A549 (cell line): ENCODE results near the gene PRKACG. TPM values are rescaled to one million over a fixed set of nuclear protein-coding genes. Genes with fewer than 3 reads are reported as not detected.

Experiments used
- ATAC-seq, 2 experiments: fragments of 200-7000 bp in 1 of 2; fragments of >200 bp in 1 of 2; cut with Nextera tagmentation in 1 of 2; cut with Tn5 transposase in 1 of 2; 3 replicates each; pipeline versions ENCODE4 v1.8.0 to v1.9.1; 2018 to 2020; ENCODE audit warnings: mild to moderate bottlenecking in 1 of 2, moderate library complexity in 1 of 2
- CTCF ChIA-PET: fragments of 300-600 bp; sonication (Branson Sonifier 250); formaldehyde crosslinking; extraction: SDS; loops from one replicate; lab custom pipeline; 2021; ENCODE audit warnings: antibody characterized with exemption, inconsistent platforms; lab: Yijun Ruan, JAX
- POLR2A ChIA-PET: fragments of 350-600 bp; formaldehyde crosslinking; extraction: SDS; loops from one replicate; lab custom pipeline; 2021; ENCODE audit warnings: antibody characterized with exemption, inconsistent platforms; lab: Yijun Ruan, JAX
- DNase-seq, 2 experiments: peaks; one replicate each; pipeline versions ENCODE4 v3.0.0 to v3.0.0-alpha.2; 2011 to 2016; ENCODE audit warnings: low read depth in 1 of 2, low spot score in 1 of 2
- FAIRE-seq: peaks from 2 replicates; lab custom pipeline; 2011; peaks lifted over from hg19 to GRCh38; lab: Jason Lieb, UNC
- H3K27ac ChIP-seq, 2 experiments: fragments of >200 bp; sonication (Bioruptor Twin); formaldehyde crosslinking; 3 replicates each; pipeline ENCODE4 v1.5.1; 2016 to 2017
- H3K4me1 ChIP-seq: fragments of >200 bp; sonication (Bioruptor Twin); formaldehyde crosslinking; 3 replicates; pipeline ENCODE4 v1.6.1; 2016
- H3K4me2 ChIP-seq: fragments of >200 bp; sonication (Bioruptor Twin); formaldehyde crosslinking; 3 replicates; pipeline ENCODE4 v1.6.1; 2016
- H3K4me3 ChIP-seq: fragments of >200 bp; sonication (Bioruptor Twin); formaldehyde crosslinking; 3 replicates; pipeline ENCODE4 v1.5.1; 2016
- H3K9me3 ChIP-seq: fragments of >200 bp; sonication (Bioruptor Twin); formaldehyde crosslinking; 3 replicates; pipeline ENCODE4 v1.6.1; 2016
- CBX2 ChIP-seq: fragments of 200-600 bp; sonication (generic); IDR thresholded peaks from 2 replicates; pipeline ENCODE4 v1.6.1; 2016; ENCODE audit warnings: low read depth, mild to moderate bottlenecking, borderline replicate concordance
- CEBPB ChIP-seq, 2 experiments: fragments of >200 bp in 1 of 2; sonication (Bioruptor Twin) in 1 of 2; formaldehyde crosslinking in 1 of 2; IDR thresholded peaks; 2 replicates each; pipeline ENCODE4 v1.6.1; 2012 to 2016
- CHD4 ChIP-seq: fragments of 200-600 bp; sonication (generic); IDR thresholded peaks from 2 replicates; pipeline ENCODE4 v1.6.1; 2016; ENCODE audit warnings: antibody characterized with exemption, mild to moderate bottlenecking, borderline replicate concordance
- ESRRA ChIP-seq: fragments of 150-350 bp; IDR thresholded peaks from 2 replicates; pipeline ENCODE4 v1.6.1; 2014; ENCODE audit warnings: mild to moderate bottlenecking, low read length, borderline replicate concordance
- FOSB ChIP-seq: fragments of 250-450 bp; sonication (Bioruptor Pico); IDR thresholded peaks from 2 replicates; pipeline ENCODE4 v1.5.0; 2020; ENCODE audit warnings: mild to moderate bottlenecking, moderate library complexity
- FOSL2 ChIP-seq, 2 experiments: fragments of 450-650 bp in 1 of 2; fragments of >200 bp in 1 of 2; sonication (Bioruptor Twin) in 1 of 2; formaldehyde crosslinking; IDR thresholded peaks; 2 replicates each; pipeline versions ENCODE4 v1.5.0 to v1.6.1; 2016 to 2020; ENCODE audit warnings: mild to moderate bottlenecking in 1 of 2, moderate library complexity in 1 of 2
- GATA3 ChIP-seq: IDR thresholded peaks from 2 replicates; pipeline ENCODE4 v1.6.1; 2012; ENCODE audit warnings: borderline replicate concordance
- HDAC2 ChIP-seq: fragments of 200-600 bp; sonication (generic); IDR thresholded peaks from 2 replicates; pipeline ENCODE4 v1.6.1; 2016
- KDM1A ChIP-seq: fragments of 200-600 bp; sonication (generic); IDR thresholded peaks from 2 replicates; pipeline ENCODE4 v1.6.1; 2016; ENCODE audit warnings: low read depth, mild to moderate bottlenecking
- MAZ ChIP-seq: fragments of 150-350 bp; IDR thresholded peaks from 2 replicates; pipeline ENCODE4 v1.6.1; 2014; ENCODE audit warnings: antibody characterized with exemption, low read depth, low read length, borderline replicate concordance
- MYC ChIP-seq: IDR thresholded peaks from 2 replicates; pipeline ENCODE4 v1.6.1; 2012; ENCODE audit warnings: mild to moderate bottlenecking, inconsistent platforms, low read length, improper control_type of control experiment, borderline replicate concordance
- NFE2L2 ChIP-seq: fragments of 150-350 bp; conservative IDR thresholded peaks from 2 replicates; pipeline ENCODE4 v1.6.1; 2014; ENCODE audit warnings: low read length
- NPAS2 ChIP-seq: fragments of 250-450 bp; sonication (Bioruptor Pico); IDR thresholded peaks from 2 replicates; pipeline ENCODE4 v1.8.0; 2022; ENCODE audit warnings: mild to moderate bottlenecking, moderate library complexity, borderline replicate concordance
- RCOR1 ChIP-seq: fragments of 150-350 bp; IDR thresholded peaks from 2 replicates; pipeline ENCODE4 v1.6.1; 2014; ENCODE audit warnings: antibody characterized with exemption, low read length, low read depth
- SREBF2 ChIP-seq: fragments of 450-650 bp; IDR thresholded peaks from 2 replicates; pipeline ENCODE4 v1.6.1; 2014; ENCODE audit warnings: mild to moderate bottlenecking, moderate library complexity
- TFCP2L1 ChIP-seq: fragments of 250-450 bp; sonication (Bioruptor Pico); IDR thresholded peaks from 2 replicates; pipeline ENCODE4 v1.5.0; 2021; ENCODE audit warnings: mild to moderate bottlenecking
- WGBS: methylation state at CpG from one replicate; pipeline ENCODE4 v1.1.6; 2017; ENCODE audit errors: missing lambda C conversion rate; 5-methylcytosine and 5-hydroxymethylcytosine counted together
- polyA plus RNA-seq, 4 experiments: library from polyadenylated mRNA; depleted of rRNA in 3 of 4; stranded (reverse); fragments of >200 nt; fragmentation: RNase III in 1 of 4; extraction: RNeasy Plus Mini Kit Qiagen cat#74134 plus additional on column Dnase treatment in 1 of 4; gene quantifications; 2 replicates in 3 of 4; 3 replicates in 1 of 4; pipeline ENCODE4 v1.2.3, GENCODE V29; 2011 to 2017
- TF ChIP-seq, protein P1 (sequence below): IDR thresholded peaks from 2 replicates; pipeline ENCODE4 v1.6.1; 2012; ENCODE audit warnings: low read depth, borderline replicate concordance
- TF ChIP-seq, protein P2 (sequence below): fragments of >200 bp; sonication (Bioruptor Twin); formaldehyde crosslinking; IDR thresholded peaks from 3 replicates; pipeline ENCODE4 v1.6.1; 2016
- TF ChIP-seq, protein P3 (sequence below): IDR thresholded peaks from 2 replicates; pipeline ENCODE4 v1.6.1; 2012
- TF ChIP-seq, protein P4 (sequence below): fragments of >200 bp; sonication (Bioruptor Twin); formaldehyde crosslinking; IDR thresholded peaks from 3 replicates; pipeline ENCODE4 v1.5.1; 2016
- TF ChIP-seq, protein P5 (sequence below): fragments of 150-350 bp; IDR thresholded peaks from 2 replicates; pipeline ENCODE4 v1.6.1; 2014; ENCODE audit warnings: low read depth, mild to moderate bottlenecking, low read length
- TF ChIP-seq, protein P6 (sequence below): fragments of 450-650 bp; IDR thresholded peaks from 2 replicates; pipeline ENCODE4 v1.6.1; 2014; ENCODE audit warnings: antibody characterized with exemption

Gene PRKACG
- polyA plus RNA-seq, 2 of the 4 experiments (the other 2 are of a cell fraction): not detected

DNA sequence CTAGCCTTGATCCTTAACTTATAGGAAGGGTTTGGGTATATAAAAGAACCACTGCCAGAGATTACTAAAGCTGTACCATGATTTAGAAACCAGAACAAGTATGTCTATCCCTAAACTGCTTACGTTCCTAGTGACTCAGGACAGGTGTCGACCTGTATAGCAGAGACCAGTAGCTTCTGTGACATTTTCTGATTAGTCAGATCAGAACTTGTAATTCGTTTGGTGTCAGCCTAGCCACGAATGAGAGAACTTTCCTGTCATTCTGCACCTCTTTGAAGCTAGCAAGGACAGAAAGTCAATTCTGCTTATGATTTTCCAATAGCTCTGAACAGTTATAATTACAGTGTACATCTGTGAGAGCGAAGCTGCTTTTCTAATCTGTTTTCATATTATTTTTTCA is 39.5 kb downstream of the PRKACG start:
- no peaks in the 10 kb centered on the region for H3K9me3 ChIP-seq
- TF ChIP-seq KDM1A (no peak), HDAC2 (no peak), CBX2 (no peak), FOSL2 (IDR thresholded peaks at IDR 0.05) (no peak), FOSL2 (CRISPR knock-in tag; IDR thresholded peaks at IDR 0.05) (no peak), SREBF2 (no peak), TFCP2L1 (CRISPR knock-in tag) (no peak)
- TF ChIP-seq, protein P1, sequence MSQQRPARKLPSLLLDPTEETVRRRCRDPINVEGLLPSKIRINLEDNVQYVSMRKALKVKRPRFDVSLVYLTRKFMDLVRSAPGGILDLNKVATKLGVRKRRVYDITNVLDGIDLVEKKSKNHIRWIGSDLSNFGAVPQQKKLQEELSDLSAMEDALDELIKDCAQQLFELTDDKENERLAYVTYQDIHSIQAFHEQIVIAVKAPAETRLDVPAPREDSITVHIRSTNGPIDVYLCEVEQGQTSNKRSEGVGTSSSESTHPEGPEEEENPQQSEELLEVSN: no peak
- TF ChIP-seq, protein P2, sequence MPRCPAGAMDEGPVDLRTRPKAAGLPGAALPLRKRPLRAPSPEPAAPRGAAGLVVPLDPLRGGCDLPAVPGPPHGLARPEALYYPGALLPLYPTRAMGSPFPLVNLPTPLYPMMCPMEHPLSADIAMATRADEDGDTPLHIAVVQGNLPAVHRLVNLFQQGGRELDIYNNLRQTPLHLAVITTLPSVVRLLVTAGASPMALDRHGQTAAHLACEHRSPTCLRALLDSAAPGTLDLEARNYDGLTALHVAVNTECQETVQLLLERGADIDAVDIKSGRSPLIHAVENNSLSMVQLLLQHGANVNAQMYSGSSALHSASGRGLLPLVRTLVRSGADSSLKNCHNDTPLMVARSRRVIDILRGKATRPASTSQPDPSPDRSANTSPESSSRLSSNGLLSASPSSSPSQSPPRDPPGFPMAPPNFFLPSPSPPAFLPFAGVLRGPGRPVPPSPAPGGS: no peak
- TF ChIP-seq, protein P3, sequence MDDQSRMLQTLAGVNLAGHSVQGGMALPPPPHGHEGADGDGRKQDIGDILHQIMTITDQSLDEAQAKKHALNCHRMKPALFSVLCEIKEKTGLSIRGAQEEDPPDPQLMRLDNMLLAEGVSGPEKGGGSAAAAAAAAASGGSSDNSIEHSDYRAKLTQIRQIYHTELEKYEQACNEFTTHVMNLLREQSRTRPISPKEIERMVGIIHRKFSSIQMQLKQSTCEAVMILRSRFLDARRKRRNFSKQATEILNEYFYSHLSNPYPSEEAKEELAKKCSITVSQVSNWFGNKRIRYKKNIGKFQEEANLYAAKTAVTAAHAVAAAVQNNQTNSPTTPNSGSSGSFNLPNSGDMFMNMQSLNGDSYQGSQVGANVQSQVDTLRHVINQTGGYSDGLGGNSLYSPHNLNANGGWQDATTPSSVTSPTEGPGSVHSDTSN: no peak
- DNase-seq (no peak), ATAC-seq (no peak), FAIRE-seq (no peak)
- no peak overlapping the region for H3K27ac ChIP-seq
- H3K4me3 ChIP-seq: no peak overlapping the region
- POLR2A ChIA-PET: no interaction called here
- CTCF ChIA-PET: interaction anchor here (1.1 to 1.2 kb wide), 3 partner anchors 25 to 77 kb away, joined by 3 read pairs; no protein-coding TSS in a partner anchor
- WGBS: 35% methylated on average over 5 of the region's 5 CpGs
- no peaks in the 10 kb centered on the region for H3K4me1 ChIP-seq
- H3K4me2 ChIP-seq: no peak overlapping the region

DNA sequence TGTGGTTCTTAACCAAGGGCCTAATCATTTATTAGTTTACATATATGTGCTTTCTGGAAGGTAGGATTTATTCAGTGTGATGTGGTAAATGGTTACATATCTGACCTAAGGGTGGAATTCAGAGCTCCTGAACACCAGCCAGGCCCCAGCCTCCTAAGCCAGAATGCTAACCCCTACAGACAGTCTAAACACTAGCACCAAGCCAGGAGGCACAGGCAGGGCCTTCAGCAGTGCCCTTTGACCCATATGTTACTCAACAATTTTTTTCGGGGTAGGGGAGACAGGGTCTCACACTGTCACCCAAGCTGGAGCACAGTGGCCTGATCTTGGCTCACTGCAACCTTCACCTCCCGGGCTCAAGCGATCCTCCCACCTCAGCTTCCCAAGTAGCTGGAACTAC is 40.3 kb downstream of the PRKACG start:
- ATAC-seq: no peak
- no peaks in the 10 kb centered on the region for H3K4me1 ChIP-seq
- no peak overlapping the region for H3K4me3 ChIP-seq
- POLR2A ChIA-PET: no interaction called here
- no peak overlapping the region for H3K27ac ChIP-seq
- no peak for TF ChIP-seq ESRRA
- TF ChIP-seq NPAS2 (CRISPR knock-in tag): no peak
- TF ChIP-seq, protein P4, sequence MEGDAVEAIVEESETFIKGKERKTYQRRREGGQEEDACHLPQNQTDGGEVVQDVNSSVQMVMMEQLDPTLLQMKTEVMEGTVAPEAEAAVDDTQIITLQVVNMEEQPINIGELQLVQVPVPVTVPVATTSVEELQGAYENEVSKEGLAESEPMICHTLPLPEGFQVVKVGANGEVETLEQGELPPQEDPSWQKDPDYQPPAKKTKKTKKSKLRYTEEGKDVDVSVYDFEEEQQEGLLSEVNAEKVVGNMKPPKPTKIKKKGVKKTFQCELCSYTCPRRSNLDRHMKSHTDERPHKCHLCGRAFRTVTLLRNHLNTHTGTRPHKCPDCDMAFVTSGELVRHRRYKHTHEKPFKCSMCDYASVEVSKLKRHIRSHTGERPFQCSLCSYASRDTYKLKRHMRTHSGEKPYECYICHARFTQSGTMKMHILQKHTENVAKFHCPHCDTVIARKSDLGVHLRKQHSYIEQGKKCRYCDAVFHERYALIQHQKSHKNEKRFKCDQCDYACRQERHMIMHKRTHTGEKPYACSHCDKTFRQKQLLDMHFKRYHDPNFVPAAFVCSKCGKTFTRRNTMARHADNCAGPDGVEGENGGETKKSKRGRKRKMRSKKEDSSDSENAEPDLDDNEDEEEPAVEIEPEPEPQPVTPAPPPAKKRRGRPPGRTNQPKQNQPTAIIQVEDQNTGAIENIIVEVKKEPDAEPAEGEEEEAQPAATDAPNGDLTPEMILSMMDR: no peak
- TF ChIP-seq, all 56 proteins: peak for 0
- Histone ChIP-seq H3K4me2 (no peak overlapping the region), H3K9me3 (no peaks in the 10 kb centered on the region)
- DNase-seq (no peak), FAIRE-seq (no peak)
- CTCF ChIA-PET: interaction anchor here (1.1 to 1.3 kb wide), 4 partner anchors 26 to 76 kb away, joined by 3 read pairs; partner anchors contain the start of gene FXN
- WGBS: 60% methylated on average over 3 of the region's 3 CpGs

DNA sequence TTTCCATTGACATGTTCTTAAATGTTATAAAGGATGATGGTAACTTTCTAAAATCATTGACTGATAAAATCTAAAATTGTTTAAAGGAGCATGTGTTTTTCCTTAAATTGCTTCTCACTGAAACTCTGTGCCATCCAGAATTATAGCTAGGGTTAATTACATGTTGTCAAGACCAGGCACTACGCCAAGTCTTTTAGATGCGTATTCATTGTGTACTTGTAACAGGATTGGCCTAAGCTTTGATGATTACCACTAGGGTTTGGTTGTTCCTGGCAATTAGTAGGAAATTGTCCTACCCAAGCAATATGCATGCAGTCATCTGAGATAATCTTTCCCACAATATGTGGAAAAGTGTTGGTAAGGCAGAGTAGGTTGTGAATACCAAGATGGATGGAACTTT is 43.8 kb downstream of the PRKACG start:
- H3K9me3 ChIP-seq: no peaks in the 10 kb centered on the region
- no peak for DNase-seq
- H3K4me1 ChIP-seq: no peaks in the 10 kb centered on the region
- H3K27ac ChIP-seq: no peak overlapping the region
- POLR2A ChIA-PET: no interaction called here
- CTCF ChIA-PET: no interaction called here
- no peak for FAIRE-seq
- 78% methylated on average over 2 of the region's 2 CpGs for WGBS
- no peak overlapping the region for H3K4me2 ChIP-seq
- H3K4me3 ChIP-seq: no peak overlapping the region
- ATAC-seq: no peak
- TF ChIP-seq TFCP2L1 (CRISPR knock-in tag): no peak
- TF ChIP-seq FOSB (CRISPR knock-in tag): no peak
- TF ChIP-seq, protein P1: no peak
- TF ChIP-seq GATA3: no peak
- no peak for TF ChIP-seq MAZ
- TF ChIP-seq, protein P5, sequence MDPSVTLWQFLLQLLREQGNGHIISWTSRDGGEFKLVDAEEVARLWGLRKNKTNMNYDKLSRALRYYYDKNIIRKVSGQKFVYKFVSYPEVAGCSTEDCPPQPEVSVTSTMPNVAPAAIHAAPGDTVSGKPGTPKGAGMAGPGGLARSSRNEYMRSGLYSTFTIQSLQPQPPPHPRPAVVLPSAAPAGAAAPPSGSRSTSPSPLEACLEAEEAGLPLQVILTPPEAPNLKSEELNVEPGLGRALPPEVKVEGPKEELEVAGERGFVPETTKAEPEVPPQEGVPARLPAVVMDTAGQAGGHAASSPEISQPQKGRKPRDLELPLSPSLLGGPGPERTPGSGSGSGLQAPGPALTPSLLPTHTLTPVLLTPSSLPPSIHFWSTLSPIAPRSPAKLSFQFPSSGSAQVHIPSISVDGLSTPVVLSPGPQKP: no peak
- TF ChIP-seq NFE2L2: no peak
- TF ChIP-seq MYC: no peak
- TF ChIP-seq, protein P2: no peak
- TF ChIP-seq RCOR1: no peak
- TF ChIP-seq CHD4: no peak
- no peak for TF ChIP-seq ESRRA
- TF ChIP-seq, protein P6, sequence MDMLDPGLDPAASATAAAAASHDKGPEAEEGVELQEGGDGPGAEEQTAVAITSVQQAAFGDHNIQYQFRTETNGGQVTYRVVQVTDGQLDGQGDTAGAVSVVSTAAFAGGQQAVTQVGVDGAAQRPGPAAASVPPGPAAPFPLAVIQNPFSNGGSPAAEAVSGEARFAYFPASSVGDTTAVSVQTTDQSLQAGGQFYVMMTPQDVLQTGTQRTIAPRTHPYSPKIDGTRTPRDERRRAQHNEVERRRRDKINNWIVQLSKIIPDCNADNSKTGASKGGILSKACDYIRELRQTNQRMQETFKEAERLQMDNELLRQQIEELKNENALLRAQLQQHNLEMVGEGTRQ: no peak
- no peak for TF ChIP-seq CEBPB (IDR thresholded peaks at IDR 0.05)
